HG03575 (cell line): ENCODE results near the gene TMPRSS9.
"Not testable (repeated sequence)": the region's sequence is repeated elsewhere in the genome, so short reads cannot be mapped to it uniquely, and the experiment has no call there.

Experiments used
- ATAC-seq: cut with Tn5 transposase; IDR thresholded peaks from one replicate; pipeline ENCODE4 v1.9.1; 2021; ENCODE audit not compliant: unreplicated experiment, insufficient number of reproducible peaks, low FRiP score; ENCODE audit errors: extremely low read depth

The TMPRSS9 gene

DNA sequence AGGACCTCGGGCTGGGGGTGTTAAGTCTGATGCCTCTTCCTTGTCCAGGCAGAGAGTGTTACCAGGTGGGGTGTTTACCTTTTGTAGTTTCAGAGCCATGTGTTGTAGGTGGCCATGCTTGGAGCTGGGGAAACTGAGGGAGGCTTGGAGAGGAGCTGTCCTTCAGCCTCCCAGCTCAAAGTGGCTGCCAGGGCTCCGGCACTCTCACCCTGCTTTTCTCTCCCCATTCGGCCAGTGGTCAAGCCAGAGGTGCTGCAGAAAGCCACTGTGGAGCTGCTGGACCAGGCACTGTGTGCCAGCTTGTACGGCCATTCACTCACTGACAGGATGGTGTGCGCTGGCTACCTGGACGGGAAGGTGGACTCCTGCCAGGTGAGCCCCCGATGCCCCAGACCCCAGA is 50.0 kb downstream of the TMPRSS9 start:
- ATAC-seq: no peak

- no peak for ATAC-seq
Measured at GRCh38 chr19:2411709-2412108, 51.6 kb downstream of the TMPRSS9 start.

GRCh38 chr19:2412449-2412848 is 52.4 kb downstream of the TMPRSS9 start:
- no peak for ATAC-seq

- ATAC-seq: no peak
Measured at GRCh38 chr19:2413159-2413558, 53.1 kb downstream of the TMPRSS9 start.

DNA sequence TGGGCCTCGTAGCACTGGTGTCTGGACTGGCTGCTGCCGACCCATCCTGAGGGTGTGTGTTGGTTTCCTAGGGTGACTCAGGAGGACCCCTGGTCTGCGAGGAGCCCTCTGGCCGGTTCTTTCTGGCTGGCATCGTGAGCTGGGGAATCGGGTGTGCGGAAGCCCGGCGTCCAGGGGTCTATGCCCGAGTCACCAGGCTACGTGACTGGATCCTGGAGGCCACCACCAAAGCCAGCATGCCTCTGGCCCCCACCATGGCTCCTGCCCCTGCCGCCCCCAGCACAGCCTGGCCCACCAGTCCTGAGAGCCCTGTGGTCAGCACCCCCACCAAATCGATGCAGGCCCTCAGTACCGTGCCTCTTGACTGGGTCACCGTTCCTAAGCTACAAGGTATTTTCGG is 53.6 kb downstream of the TMPRSS9 start:
- ATAC-seq: no peak

DNA sequence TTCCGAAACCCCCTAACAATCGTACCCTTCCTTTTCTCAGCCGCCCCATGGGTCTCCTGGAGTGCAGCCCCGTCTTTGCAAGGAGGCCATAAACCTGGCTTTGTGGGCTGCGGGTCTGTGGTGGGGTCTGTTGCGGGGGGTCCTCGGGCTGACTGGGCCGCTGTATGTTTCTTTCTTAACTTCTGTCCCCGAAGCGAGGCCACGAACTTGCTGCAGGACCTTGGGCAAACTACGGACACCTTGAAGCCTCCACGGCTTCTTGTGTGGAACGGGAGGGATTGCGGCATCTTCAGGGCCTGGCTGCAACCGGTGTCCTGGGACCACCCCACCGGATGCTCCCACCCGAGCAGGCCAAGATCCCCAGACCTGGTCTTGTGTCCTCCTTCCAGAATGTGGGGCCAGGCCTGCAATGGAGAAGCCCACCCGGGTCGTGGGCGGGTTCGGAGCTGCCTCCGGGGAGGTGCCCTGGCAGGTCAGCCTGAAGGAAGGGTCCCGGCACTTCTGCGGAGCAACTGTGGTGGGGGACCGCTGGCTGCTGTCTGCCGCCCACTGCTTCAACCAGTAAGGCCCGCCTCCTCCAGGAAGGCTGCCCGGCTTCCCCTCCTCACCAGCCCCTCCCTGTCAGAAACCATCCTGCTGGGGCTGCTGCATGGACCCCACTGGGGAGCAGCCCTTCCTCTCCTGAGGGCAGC is 55.4 kb downstream of the TMPRSS9 start:
- ATAC-seq: no peak

- no peak for ATAC-seq
Measured at GRCh38 chr19:2415973-2416319, 55.9 kb downstream of the TMPRSS9 start.

DNA sequence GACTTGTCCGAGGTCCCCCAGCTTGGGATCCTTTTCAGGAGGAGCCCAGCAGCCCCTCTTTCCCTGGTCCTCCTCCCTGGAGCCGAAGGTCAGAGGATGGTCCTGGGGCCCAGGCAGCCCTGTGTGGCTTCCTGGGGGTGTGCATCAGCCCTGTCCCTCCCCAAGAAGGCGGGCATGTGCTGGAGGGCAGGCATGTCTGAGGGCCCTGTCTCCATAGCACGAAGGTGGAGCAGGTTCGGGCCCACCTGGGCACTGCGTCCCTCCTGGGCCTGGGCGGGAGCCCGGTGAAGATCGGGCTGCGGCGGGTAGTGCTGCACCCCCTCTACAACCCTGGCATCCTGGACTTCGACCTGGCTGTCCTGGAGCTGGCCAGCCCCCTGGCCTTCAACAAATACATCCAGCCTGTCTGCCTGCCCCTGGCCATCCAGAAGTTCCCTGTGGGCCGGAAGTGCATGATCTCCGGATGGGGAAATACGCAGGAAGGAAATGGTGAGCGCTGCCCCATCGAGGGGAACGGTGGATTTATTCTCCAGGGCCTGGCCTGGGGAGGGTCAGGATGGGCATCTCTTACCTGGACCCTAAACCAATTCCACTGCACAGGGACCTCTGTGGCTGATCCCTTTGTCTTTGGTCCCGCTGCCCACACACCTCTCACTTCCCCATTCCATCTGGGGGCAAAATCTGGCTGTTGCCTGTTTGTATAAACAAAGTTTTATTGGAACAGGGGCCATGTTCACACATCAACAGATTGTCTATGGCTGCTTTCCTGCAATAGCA is 56.4 kb downstream of the TMPRSS9 start:
- no peak for ATAC-seq

DNA sequence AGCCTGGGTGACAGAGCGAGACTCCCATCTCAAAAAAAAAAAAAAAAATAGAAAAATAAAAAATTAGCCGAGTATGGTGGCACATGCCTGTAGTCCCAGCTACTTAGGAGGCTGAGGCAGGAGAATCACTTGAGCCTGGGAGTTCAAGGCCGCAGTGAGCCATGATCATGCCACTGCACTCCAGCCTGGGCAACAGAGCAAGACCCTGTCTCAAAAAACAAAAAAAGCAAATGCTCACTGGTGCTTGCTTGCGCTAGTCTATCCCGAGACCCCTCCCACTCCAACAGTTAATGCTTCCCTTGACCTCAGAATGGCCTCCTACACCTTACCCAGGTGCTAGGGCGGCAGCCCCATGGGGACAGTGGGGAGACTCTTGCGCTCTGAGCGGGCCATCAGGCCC is 57.4 kb downstream of the TMPRSS9 start:
- ATAC-seq: not testable (repeated sequence)

GRCh38 chr19:2417881-2418406 is 57.9 kb downstream of the TMPRSS9 start:
- ATAC-seq: no peak

GRCh38 chr19:2419754-2420153 is 59.7 kb downstream of the TMPRSS9 start:
- no peak for ATAC-seq

GRCh38 chr19:2420490-2420889 is 60.4 kb downstream of the TMPRSS9 start:
- ATAC-seq: no peak

DNA sequence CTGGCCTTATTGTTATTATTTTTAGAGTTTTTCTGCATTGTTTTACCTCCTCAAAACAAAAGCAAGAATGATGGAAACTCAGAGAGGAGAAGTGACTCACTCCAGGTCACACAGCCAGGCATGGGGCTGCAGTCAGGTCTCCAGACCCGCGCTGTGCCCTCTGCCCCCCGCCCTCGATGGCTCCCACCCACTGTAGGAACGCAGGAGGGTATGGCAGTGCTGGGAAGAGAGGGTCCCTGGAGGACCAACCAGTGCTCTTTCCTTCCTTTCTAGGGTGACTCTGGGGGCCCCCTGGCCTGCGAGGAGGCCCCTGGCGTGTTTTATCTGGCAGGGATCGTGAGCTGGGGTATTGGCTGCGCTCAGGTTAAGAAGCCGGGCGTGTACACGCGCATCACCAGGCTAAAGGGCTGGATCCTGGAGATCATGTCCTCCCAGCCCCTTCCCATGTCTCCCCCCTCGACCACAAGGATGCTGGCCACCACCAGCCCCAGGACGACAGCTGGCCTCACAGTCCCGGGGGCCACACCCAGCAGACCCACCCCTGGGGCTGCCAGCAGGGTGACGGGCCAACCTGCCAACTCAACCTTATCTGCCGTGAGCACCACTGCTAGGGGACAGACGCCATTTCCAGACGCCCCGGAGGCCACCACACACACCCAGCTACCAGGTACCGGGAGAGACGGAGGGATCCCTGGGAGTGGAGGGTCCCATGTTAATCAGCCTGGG is 61.7 kb downstream of the TMPRSS9 start:
- ATAC-seq: no peak

- no peak for ATAC-seq
Measured at GRCh38 chr19:2423071-2423914, 63.2 kb downstream of the TMPRSS9 start.

DNA sequence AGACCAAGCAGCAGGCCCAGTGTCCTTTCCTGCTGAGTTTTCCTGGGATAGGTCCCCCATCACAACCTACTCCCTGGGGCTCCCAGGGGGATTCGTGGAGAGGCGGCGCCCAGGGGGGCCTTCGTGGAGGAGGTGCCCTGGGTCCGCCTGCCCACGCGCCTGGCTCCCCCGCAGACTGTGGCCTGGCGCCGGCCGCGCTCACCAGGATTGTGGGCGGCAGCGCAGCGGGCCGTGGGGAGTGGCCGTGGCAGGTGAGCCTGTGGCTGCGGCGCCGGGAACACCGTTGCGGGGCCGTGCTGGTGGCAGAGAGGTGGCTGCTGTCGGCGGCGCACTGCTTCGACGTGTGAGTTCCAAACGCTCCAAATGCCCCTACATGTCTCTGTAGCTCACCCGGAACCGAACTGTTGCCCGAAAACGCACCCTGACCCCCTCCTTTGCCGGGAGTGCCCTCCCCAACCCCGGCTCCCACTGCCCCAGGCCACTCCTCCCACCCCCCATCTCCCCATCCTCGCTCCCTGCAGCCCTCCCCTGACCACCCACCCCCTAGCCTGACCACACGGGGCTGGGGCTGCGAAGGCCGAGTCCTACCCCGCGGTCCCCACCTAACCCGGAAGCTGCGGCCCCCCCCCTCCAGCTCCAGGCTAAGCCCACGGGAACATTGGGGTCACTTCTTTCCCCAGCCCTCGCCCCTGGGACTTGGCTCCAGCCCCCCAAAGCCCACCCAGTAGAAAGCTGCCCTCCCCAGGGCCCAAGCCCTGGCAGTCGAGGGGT is 64.0 kb downstream of the TMPRSS9 start:
- ATAC-seq: no peak

DNA sequence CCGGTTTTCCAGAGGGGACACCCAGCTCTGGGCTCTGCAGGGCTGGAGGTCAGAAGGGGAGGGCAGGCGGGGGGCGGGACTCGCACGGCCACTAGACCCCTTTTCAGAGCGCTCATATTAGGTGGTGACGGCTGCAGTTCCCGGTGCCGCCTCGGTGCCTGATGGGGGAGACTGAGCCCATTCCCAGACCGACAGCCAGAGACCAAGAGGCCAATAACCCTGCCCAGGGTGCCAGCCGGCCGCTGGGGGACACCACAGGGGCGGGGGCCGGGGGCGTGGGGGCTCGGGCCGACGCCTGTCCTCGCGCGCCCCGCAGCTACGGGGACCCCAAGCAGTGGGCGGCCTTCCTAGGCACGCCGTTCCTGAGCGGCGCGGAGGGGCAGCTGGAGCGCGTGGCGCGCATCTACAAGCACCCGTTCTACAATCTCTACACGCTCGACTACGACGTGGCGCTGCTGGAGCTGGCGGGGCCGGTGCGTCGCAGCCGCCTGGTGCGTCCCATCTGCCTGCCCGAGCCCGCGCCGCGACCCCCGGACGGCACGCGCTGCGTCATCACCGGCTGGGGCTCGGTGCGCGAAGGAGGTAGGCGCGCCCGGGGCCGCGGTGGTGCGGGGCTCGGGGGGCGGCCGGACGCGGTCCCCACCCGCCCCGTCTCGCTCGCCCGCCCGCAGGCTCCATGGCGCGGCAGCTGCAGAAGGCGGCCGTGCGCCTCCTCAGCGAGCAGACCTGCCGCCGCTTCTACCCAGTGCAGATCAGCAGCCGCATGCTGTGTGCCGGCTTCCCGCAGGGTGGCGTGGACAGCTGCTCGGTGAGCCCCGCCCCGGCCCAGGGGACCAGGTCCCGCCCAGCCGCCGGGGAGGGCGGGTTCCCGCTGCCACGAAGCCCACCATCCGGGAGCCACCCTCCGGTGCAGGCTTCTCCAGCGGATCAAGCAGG is 64.9 kb downstream of the TMPRSS9 start:
- no peak for ATAC-seq
